PFSK-1 (cell line): ENCODE results near the gene CFAP410.

Source experiments
- FOXP2 ChIP-seq: optimal IDR thresholded peaks from 2 replicates; pipeline ENCODE3; 2011; ENCODE audit warnings: borderline replicate concordance, control low read depth, inconsistent platforms; ENCODE audit not compliant: insufficient read depth; ENCODE audit errors: extremely low read length, extremely low read depth
- POLR2AphosphoS5 ChIP-seq: IDR thresholded peaks from 2 replicates; pipeline ENCODE4 v1.6.1; 2012; ENCODE audit warnings: low read depth, mild to moderate bottlenecking, control low read depth, low read length, moderate library complexity
- REST ChIP-seq, 2 experiments: IDR thresholded peaks; 2 replicates each; pipeline versions ENCODE4 v1.6.1 to v1.8.0; 2011 to 2012; ENCODE audit warnings: low read depth in 2 of 2, low read length in 2 of 2, control low read depth in 1 of 2, inconsistent platforms in 1 of 2, mild to moderate bottlenecking in 1 of 2, moderate library complexity in 1 of 2; ENCODE audit not compliant: insufficient read depth in 1 of 2
- SIN3A ChIP-seq: IDR thresholded peaks from 2 replicates; pipeline ENCODE4 v1.6.1; 2012; ENCODE audit warnings: mild to moderate bottlenecking, low read length, moderate library complexity, borderline replicate concordance; ENCODE audit not compliant: insufficient read depth
- TAF1 ChIP-seq: IDR thresholded peaks from 2 replicates; pipeline ENCODE4 v1.6.1; 2012; ENCODE audit warnings: low read length, control low read depth, borderline replicate concordance; ENCODE audit not compliant: insufficient read depth

CFAP410 gene

GRCh38 chr21:44329971-44330681, 9.1 kb downstream of the CFAP410 start:
- TF ChIP-seq POLR2AphosphoS5 (no peak; the same call in 1 of the 2 replicates), TAF1 (no peak), REST (IDR thresholded peaks at IDR 0.05; ENCODE audit: insufficient read depth in 1 of 2, low read depth in 2 of 2, low read length in 2 of 2) (no peak), FOXP2 (no peak), SIN3A (no peak)

- TF ChIP-seq TAF1 (no peak), POLR2AphosphoS5 (no peak; the same call in 1 of the 2 replicates), FOXP2 (no peak), REST (IDR thresholded peaks at IDR 0.05; ENCODE audit: insufficient read depth in 1 of 2, low read depth in 2 of 2, low read length in 2 of 2) (no peak), SIN3A (no peak)
These were observed 9.9 kb downstream of the CFAP410 start for GRCh38 chr21:44329086-44329889.

- TF ChIP-seq POLR2AphosphoS5 (0 out of 2 replicates have a peak, but pooled peaks have one; percentile 1), TAF1 (no peak)
These were observed 10.8 kb downstream of the CFAP410 start for GRCh38 chr21:44328242-44328895.

GRCh38 chr21:44327603-44327974, 11.6 kb downstream of the CFAP410 start:
- TF ChIP-seq POLR2AphosphoS5 (no peak), SIN3A (no peak), REST (IDR thresholded peaks at IDR 0.05; ENCODE audit: insufficient read depth in 1 of 2, low read depth in 2 of 2, low read length in 2 of 2) (no peak), FOXP2 (no peak), TAF1 (no peak)

GRCh38 chr21:44326716-44327602, 12.2 kb downstream of the CFAP410 start:
- TF ChIP-seq FOXP2 = no peak
- no peak for TF ChIP-seq POLR2AphosphoS5
